ENCODE results near the gene ALDH1B1. TPM values are rescaled to one million over a fixed set of nuclear protein-coding genes. Genes with fewer than 3 reads are reported as not detected.

Gene ALDH1B1
- total RNA-seq, 4 donors from 2014 or later = 24.9 to 77.2 (median 27.3) TPM

DNA sequence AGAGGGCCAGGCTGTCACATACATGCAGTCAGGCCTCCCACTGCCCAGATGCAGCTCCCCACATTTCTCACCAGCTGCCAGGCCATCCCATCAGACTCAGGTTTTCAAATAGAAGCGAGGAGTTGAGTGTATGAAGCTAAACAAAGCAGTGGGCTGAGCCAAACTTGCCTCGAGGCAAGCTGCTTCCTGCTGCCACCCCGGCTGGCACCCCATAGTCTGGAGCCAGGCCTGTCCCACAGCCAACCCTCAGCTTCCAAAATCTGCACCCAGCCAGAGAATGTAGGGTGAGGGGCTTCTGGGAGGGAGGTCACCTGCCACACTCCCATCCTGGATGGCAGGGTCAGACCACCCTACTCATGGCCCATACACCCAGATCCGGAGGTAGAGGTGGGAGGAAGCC, 22.3 kb upstream of the ALDH1B1 start:
- WGBS, 2 donors (ENCODE audit: low coverage in 1 of 2) = 60 to 73% methylated on average over 2 to 4 of the region's 4 CpGs
- no peaks in the 10 kb centered on the region for H3K27me3 ChIP-seq
- no peak for TF ChIP-seq EP300 (IDR thresholded peaks at IDR 0.05; ENCODE audit: low read depth)
- no peak for TF ChIP-seq POLR2A (IDR thresholded peaks at IDR 0.05)
- TF ChIP-seq POLR2AphosphoS5 (IDR thresholded peaks at IDR 0.05) = no peak
- TF ChIP-seq, protein P1, sequence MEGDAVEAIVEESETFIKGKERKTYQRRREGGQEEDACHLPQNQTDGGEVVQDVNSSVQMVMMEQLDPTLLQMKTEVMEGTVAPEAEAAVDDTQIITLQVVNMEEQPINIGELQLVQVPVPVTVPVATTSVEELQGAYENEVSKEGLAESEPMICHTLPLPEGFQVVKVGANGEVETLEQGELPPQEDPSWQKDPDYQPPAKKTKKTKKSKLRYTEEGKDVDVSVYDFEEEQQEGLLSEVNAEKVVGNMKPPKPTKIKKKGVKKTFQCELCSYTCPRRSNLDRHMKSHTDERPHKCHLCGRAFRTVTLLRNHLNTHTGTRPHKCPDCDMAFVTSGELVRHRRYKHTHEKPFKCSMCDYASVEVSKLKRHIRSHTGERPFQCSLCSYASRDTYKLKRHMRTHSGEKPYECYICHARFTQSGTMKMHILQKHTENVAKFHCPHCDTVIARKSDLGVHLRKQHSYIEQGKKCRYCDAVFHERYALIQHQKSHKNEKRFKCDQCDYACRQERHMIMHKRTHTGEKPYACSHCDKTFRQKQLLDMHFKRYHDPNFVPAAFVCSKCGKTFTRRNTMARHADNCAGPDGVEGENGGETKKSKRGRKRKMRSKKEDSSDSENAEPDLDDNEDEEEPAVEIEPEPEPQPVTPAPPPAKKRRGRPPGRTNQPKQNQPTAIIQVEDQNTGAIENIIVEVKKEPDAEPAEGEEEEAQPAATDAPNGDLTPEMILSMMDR (IDR thresholded peaks at IDR 0.05) = no peak
- intact Hi-C loops (cut with DNase I; ENCODE audit: low total_unique reads) = no loop called here
- H3K9me3 ChIP-seq = no peaks in the 10 kb centered on the region
- no peak overlapping the region for H3K27ac ChIP-seq
- no peak overlapping the region for H3K4me3 ChIP-seq
- peaks cover 0 to 7% (median 3%) of the 10 kb centered on the region in 4 donors for H3K4me1 ChIP-seq
- no peaks in the 10 kb centered on the region for H3K36me3 ChIP-seq
- DNase-seq = no peak
- in situ Hi-C loops (cut with MboI; ENCODE audit: low pct_ligation_motif_present in 1 of 4, low pct_unique_long_range_greater_than_20kb in 1 of 4, low sequenced_read_pairs in 3 of 4) = loop anchor here (25.0 kb wide), 3 partner anchors 208 to 458 kb away; partner anchors contain the start of gene SLC25A51 (in 3 of the 4)

DNA sequence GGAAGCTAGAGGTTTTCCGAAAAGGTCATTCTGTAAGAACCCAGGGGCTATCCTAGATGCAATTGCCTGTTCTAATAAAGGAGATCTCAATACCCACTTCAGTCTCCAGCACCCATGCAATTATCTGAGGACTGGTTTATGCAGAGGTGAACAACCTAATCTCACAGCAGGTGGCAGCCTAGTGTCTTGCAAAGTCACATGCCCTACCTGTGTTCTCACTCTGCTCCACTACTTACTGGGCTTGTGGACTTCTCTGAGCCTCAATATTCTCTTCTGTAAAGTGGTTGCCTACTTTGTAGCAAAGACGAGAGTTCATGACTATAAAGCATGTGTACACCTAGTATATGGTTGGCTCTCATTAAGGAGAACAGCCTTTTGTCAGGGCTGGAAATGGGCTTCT, 21.0 kb upstream of the ALDH1B1 start:
- H3K27ac ChIP-seq = no peak overlapping the region
- intact Hi-C loops (cut with DNase I; ENCODE audit: low total_unique reads) = no loop called here
- no peak overlapping the region for H3K4me3 ChIP-seq
- peaks cover 0 to 7% (median 4%) of the 10 kb centered on the region in 4 donors for H3K4me1 ChIP-seq
- 67% methylated on average over 2 of the region's 2 CpGs; no CpG with 5 or more reads in 1 of the 2 donors for WGBS, 2 donors (ENCODE audit: low coverage in 1 of 2)
- no peaks in the 10 kb centered on the region for H3K9me3 ChIP-seq
- TF ChIP-seq POLR2A (IDR thresholded peaks at IDR 0.05) = no peak
- no peak for TF ChIP-seq EP300 (IDR thresholded peaks at IDR 0.05; ENCODE audit: low read depth)
- TF ChIP-seq, protein P1 (IDR thresholded peaks at IDR 0.05) = peak; percentile 23 to 51 (median 42)
- TF ChIP-seq POLR2AphosphoS5 (IDR thresholded peaks at IDR 0.05) = no peak
- DNase-seq = peak; percentile 58
- H3K36me3 ChIP-seq = no peaks in the 10 kb centered on the region
- in situ Hi-C loops (cut with MboI; ENCODE audit: low pct_ligation_motif_present in 1 of 4, low pct_unique_long_range_greater_than_20kb in 1 of 4, low sequenced_read_pairs in 3 of 4) = loop anchor here (25.0 kb wide), 3 partner anchors 209 to 459 kb away; partner anchors contain the start of gene SLC25A51 (in 3 of the 4)
- H3K27me3 ChIP-seq = no peaks in the 10 kb centered on the region

DNA sequence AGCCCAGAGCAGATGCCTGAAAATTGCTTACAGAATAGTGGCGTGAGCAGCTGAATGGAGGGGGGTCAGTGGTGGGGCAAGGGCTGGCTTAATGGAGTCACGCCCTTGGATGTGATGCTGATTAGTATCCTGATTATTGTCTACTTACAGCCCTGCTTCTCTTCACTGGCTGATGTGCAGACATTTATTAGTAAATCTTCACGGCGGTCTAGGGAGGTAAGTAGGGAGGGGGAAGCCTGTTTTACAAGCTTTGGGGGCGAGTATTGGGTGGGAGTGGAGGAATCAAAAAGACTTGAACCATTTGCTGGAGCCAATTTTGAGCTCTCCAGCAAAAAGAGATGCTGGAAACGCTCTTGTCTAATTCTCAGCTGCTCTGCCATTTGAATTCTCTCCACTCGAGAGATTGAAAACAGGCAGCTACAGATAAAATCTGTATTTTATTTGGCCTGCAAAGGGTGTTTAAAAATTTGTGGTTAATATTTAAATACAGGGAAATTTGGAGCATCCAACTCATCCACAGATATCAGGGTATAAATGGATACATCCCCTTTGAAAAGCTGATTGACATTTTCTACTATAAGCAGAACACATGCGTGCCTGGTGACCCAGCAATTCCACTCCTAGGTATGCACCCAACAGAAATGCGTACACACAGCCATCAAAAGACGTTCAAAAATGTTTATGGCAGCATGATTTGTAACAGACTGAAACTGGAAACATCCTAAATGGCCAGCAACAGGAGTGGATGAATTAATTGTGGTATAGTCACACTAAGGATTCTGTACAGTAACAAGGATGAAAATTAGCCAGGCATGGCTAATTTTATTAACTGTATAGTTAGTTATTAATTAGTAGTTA, 19.5 kb upstream of the ALDH1B1 start:
- TF ChIP-seq POLR2A (IDR thresholded peaks at IDR 0.05) (no peak), POLR2AphosphoS5 (IDR thresholded peaks at IDR 0.05) (no peak), EP300 (IDR thresholded peaks at IDR 0.05; ENCODE audit: low read depth) (no peak)
- TF ChIP-seq, protein P1 (IDR thresholded peaks at IDR 0.05) = no peak
- no peaks in the 10 kb centered on the region for H3K27me3 ChIP-seq
- H3K9me3 ChIP-seq = no peaks in the 10 kb centered on the region
- peak overlapping the region in 1 of 4 donors; percentile 15 for H3K27ac ChIP-seq
- H3K4me3 ChIP-seq = no peak overlapping the region
- DNase-seq = no peak
- H3K36me3 ChIP-seq = no peaks in the 10 kb centered on the region
- 64 to 69% methylated on average over 8 to 10 of the region's 10 CpGs for WGBS, 2 donors (ENCODE audit: low coverage in 1 of 2)
- intact Hi-C loops (cut with DNase I; ENCODE audit: low total_unique reads) = no loop called here
- peaks cover 0 to 7% (median 4%) of the 10 kb centered on the region in 4 donors for H3K4me1 ChIP-seq
- in situ Hi-C loops (cut with MboI; ENCODE audit: low pct_ligation_motif_present in 1 of 4, low pct_unique_long_range_greater_than_20kb in 1 of 4, low sequenced_read_pairs in 3 of 4) = loop anchor here (25.0 kb wide), 3 partner anchors 211 to 461 kb away; partner anchors contain the start of gene SLC25A51 (in 3 of the 4)

DNA sequence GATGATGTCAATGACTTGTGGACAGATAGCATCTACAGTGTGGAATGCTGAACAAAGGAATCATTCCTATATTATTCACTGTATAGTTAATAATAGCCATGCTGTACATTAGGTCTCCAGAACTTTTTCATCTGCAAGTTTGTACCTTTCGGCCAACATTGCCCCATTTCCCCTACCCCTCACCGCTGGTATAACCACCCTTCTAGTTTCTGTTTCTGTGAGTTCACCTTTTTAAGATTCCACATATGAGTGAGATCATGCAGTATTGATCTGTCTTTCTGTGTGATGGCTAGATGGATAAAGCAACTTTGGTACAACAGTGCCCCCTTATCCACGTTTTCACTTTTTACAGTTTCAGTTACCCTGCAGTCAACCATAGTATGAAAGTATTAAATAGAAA, 18.8 kb upstream of the ALDH1B1 start:
- intact Hi-C loops (cut with DNase I; ENCODE audit: low total_unique reads) (no loop called here), in situ Hi-C loops (cut with MboI; ENCODE audit: low pct_ligation_motif_present in 1 of 4, low pct_unique_long_range_greater_than_20kb in 1 of 4, low sequenced_read_pairs in 3 of 4) (loop anchor here (25.0 kb wide), 3 partner anchors 211 to 461 kb away; partner anchors contain the start of gene SLC25A51 (in 3 of the 4))
- H3K4me3 ChIP-seq = no peak overlapping the region
- peaks cover 0 to 7% (median 4%) of the 10 kb centered on the region in 4 donors for H3K4me1 ChIP-seq
- no peaks in the 10 kb centered on the region for H3K36me3 ChIP-seq
- H3K27ac ChIP-seq = no peak overlapping the region
- TF ChIP-seq POLR2AphosphoS5 (IDR thresholded peaks at IDR 0.05) (no peak), EP300 (IDR thresholded peaks at IDR 0.05; ENCODE audit: low read depth) (no peak), POLR2A (IDR thresholded peaks at IDR 0.05) (no peak)
- TF ChIP-seq, protein P1 (IDR thresholded peaks at IDR 0.05) = no peak
- H3K27me3 ChIP-seq = no peaks in the 10 kb centered on the region
- no peaks in the 10 kb centered on the region for H3K9me3 ChIP-seq
- 67 to 70% methylated on average over 3 of the region's 3 CpGs for WGBS, 2 donors (ENCODE audit: low coverage in 1 of 2)
- DNase-seq = no peak
